Measurements from ENCODE around the gene FARSA.

DNA sequence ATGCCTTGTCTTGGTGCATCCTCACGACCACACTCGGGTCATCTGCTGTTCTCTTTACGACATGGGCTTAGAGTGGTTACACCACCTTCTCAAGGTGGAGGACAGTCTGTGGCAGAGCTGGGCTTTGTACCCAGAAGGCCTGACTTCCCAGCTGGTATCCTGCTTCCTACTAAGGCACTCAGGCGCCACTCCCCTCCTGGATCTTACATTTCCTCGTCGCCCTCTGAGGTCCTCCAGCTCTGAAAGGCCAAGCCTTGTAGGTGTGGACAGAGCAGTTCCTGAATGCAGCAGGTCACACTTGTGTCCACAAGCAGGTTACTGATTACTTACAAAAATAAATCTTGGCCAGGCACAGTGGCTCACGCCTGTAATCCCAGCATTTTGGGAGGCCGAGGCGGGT, 26.3 kb downstream of the FARSA start:
- TF ChIP-seq POLR2AphosphoS5 (IDR thresholded peaks at IDR 0.05; ENCODE audit: low read depth, low read length) (no peak), PAX5 (IDR thresholded peaks at IDR 0.05; ENCODE audit: insufficient read depth, low read length, severe bottlenecking) (no peak), POLR2A (IDR thresholded peaks at IDR 0.05; ENCODE audit: low read depth, low read length) (no peak), TAF1 (IDR thresholded peaks at IDR 0.05; ENCODE audit: low read depth, low read length) (no peak), POU2F2 (IDR thresholded peaks at IDR 0.05; ENCODE audit: low read depth, low read length) (no peak)

Measured in GM12891 (cell line).